IPS DF 19.7 (cell line): ENCODE results near the gene SNAI1.
A peak's percentile ranks its signal among the peaks of the same experiment; 100 is the strongest.
"Not testable (repeated sequence)": the region's sequence is repeated elsewhere in the genome, so short reads cannot be mapped to it uniquely, and the experiment has no call there.

ENCODE experiments used
- DNase-seq: peaks from one replicate; pipeline ENCODE4 v3.0.0-alpha.2; 2013; ENCODE audit warnings: low read depth, low spot score

SNAI1 gene

DNA sequence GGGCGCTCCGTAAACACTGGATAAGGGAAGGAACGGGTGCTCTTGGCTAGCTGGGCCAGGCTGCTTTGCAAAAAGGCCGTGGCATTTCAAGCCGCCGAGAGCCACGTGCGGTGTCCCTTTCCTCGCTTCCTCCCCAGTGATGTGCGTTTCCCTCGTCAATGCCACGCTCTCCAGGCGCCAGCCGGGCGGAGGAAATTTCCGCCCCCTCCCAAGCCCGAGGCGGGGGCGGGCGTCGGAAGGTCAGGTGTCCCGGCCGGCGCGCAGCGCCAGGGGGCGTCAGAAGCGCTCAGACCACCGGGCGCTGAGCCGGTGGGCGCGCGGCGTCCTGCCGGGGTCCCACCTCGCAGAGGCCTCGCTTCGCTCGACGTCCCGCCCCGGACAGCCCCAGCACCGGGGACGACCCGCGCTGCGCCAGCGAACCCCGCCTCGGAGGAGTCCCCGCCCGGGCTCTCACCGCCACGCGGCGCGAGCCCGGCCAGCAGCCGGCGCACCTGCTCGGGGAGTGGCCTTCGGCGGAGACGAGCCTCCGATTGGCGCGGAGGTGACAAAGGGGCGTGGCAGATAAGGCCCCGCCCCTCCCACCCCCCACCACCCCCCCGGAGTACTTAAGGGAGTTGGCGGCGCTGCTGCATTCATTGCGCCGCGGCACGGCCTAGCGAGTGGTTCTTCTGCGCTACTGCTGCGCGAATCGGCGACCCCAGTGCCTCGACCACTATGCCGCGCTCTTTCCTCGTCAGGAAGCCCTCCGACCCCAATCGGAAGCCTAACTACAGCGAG, at the start of gene SNAI1:
Gene SNAI1, plus strand, starts transcription at position 635 of the 777 bp plus-strand sequence. Its CDS starts 80 bp downstream, at position 715.
- DNase-seq = no peak

DNA sequence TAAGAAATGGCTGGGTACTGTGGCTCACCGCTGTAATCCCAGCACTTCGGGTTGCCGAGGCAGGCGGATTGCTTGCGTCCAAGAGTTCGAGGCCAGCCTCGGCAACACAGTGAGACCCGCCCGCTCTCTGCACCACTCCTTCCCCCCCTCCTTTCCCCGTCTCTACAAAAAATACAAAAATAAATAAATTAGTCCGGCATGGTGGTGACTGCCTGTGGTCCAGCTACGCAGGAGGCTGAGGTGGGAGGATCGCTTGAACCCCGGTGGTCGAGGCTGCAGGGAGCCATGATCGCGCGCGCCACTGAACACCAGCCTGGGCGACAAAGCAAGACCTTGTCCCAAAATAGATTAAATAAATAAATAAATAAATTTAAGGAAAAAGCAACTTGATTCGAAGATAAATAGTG, 47.0 kb upstream of the SNAI1 start:
- no peak for DNase-seq

DNA sequence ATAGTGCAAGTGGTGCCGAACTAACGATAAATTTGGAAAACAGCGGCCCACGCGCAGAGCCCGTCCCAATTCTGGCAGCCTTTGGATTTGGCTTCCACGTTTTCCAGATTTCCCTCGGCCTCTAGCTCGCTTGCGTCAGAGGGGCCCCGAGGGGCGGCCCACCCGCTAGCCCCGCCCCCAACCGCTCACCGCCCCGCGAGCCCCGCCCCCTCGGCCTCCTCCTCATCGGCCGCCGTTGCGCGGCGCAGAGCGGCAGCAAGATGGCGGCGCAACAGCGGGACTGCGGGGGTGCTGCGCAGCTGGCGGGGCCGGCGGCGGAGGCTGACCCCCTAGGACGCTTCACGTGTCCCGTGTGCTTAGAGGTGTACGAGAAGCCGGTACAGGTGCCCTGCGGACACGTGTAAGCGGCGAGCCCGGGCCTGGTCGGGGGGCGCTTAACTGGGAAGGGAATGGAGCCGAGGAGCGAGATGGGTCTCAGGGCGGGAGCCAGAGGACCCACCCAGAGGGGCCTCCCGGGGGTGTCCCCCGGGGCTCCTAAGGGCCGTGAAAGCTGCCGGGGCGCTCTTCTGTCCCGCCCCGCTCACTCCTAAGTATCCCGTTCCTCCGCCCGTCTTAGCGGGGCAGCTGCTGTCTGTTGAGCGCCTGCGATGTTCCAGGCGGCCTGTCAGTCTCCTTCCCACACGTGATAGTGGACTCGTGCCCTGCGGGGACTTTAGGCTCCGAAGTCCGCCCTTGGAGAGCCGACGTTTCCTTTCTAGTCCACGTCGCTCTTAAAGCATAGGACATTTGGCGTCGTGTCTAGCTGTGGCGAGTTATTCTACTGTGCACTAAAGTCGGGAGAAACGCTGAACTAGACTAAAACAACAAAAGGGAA, 46.4 kb upstream of the SNAI1 start, which contains the start of gene RNF114:
Gene RNF114, plus strand, starts transcription at position 245 of the 874 bp plus-strand sequence. Its CDS starts 16 bp downstream, at position 261.
- peak; percentile 35 for DNase-seq

DNA sequence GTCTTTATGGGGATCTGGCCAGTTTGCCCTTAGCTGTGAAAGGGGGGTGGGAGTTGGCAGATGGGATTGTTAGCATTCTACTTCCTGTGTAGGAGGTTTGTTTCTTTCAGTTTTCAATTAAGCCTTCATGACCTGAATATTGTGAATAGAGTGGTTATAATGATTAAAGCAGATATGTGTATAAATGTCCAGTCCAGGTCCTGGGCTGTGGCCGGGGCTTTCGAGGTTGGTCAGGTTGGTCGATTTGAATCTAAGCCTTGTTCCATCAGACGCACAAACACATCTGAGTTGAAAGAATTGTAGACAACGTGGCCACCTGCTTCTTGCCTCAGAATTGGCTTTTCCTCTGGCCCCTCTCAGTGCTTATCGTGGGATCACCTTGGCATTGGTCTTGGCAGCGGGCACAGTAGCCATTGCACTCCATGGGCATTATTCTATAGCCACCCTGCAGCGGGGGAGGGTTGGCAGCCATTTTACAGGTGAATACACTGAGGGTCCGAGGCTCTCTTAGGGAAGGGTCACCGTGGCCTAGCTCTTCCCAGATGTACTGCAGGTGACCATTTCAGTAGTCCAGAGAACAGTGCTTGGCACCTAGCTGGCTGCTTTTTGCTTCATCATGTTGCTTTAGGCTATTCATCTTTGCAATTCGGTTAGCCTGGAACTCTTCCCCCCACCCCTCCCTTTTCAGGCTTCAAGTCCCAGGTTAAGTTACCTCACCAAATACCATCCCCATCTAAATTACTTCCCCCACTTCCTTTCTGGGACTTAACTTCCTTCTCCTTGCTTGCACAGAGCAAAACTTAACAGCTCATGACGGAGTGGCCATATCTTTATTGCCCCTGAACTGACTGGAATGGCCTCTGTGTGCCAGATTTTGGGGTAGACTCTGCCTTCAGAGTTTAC, 45.5 kb upstream of the SNAI1 start:
- no peak for DNase-seq

DNA sequence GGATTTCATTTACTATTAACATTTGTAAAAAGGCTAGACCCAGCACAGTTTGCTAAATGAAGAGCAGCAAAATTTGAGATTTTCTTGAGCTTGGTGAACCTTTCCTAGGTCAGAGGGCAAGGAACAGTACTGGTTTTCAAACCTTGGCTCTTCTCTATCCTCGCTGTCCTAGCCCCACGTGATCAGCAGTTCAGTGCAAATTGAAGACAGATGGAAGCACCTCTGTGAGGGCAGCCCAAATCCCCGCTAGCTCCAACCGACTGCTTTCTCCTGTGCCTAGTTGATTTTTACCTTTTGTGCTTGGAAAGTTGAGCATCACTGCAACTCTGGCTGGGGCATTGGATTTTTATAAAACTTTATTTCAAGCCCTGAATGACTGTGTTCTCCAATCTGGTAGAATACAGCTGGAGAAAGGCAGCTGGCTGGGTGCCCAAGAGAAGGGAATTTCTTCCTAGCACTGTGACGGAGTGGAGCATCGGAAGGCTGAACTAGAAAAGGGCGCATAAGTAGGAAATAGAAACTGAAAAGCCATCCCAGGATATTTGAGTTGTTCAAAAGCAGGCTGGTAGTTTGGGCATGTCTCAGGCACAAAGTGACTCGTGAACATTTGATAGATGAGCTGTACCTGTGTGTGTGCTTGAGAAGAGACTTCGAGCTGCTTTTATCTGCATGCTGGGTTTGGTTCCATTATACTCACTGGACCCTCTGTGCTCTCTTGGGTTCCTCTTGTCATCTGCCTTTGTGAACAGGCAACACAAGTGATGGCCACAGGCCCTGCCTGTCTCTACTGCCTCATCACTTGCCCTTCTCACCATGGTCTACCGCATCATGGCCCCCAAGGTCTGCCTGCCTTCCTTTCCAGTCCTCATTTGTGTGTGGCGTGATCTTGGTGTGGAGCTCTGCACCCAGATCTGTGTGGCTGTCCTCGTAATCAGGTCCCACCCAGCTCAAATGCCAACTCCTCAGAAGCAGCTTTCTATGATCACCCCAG, 44.3 kb upstream of the SNAI1 start:
- DNase-seq = no peak

DNA sequence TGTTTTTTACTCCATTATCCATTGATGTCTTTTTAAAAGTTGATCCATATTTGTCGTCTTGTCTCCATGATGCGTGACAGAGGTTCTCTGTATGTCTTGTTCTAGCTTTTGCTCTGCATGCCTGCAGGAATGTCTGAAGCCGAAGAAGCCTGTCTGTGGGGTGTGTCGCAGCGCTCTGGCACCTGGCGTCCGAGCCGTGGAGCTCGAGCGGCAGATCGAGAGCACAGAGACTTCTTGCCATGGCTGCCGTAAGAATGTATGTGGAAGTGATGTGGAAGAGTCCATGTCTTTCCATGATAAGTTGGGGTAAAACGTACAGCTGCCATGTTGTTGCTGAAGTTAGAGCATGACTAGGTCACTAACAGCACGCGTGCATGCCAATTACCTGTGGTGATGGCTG, 41.3 kb upstream of the SNAI1 start:
- no peak for DNase-seq

DNA sequence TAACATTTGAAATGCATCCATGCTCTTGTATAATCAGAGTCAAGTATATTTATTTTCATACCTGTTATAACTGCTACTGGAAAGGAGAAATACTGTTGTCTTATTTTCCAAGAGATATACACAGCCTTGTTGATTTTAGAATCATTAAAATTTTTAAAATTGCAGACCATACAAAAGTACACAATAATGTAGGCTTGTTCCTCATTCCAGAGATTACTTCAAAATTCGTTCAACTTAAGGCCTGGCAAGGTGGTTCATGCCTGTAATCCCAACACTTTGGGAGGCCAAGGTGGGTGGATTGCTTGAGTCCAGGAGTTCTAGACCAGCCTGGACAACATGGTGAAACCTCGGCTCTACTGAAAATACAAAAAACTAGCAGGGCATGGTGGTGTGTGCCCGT, 40.5 kb upstream of the SNAI1 start:
- DNase-seq = no peak

DNA sequence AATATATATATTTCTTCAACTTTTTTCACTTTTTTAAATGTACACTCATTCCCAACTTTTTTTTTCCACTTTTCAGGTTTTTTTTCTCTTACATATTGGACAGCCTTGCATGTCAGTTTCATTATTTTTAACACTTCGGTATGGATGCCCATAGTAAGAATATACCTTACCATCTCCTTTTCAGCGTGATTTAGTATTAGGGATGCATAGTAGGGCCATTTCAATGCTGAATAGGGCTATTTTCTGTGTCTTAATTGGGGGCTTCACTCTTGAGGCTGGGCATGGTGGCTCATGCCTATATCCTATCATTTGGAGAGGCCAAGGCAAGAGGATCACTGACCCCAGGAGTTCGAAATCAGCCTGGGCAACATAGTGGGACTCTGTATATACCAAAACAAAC, 39.8 kb upstream of the SNAI1 start:
- no peak for DNase-seq

DNA sequence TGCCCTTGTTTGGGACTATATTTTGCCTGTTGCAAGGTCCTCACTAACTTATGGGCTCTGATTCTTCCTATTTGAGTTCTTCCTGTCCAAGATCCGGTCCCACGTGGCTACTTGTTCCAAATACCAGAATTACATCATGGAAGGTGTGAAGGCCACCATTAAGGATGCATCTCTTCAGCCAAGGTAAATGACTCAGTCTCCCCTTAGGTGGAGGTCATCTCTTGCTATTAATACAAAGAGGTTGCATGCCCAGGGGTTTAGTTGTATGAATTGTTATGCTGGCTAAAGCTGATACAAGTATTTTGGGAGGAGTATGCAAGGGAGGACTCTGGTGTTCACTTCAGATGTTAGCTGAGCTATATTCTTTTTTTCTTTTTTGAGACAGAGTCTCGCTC, 37.5 kb upstream of the SNAI1 start:
- no peak for DNase-seq

DNA sequence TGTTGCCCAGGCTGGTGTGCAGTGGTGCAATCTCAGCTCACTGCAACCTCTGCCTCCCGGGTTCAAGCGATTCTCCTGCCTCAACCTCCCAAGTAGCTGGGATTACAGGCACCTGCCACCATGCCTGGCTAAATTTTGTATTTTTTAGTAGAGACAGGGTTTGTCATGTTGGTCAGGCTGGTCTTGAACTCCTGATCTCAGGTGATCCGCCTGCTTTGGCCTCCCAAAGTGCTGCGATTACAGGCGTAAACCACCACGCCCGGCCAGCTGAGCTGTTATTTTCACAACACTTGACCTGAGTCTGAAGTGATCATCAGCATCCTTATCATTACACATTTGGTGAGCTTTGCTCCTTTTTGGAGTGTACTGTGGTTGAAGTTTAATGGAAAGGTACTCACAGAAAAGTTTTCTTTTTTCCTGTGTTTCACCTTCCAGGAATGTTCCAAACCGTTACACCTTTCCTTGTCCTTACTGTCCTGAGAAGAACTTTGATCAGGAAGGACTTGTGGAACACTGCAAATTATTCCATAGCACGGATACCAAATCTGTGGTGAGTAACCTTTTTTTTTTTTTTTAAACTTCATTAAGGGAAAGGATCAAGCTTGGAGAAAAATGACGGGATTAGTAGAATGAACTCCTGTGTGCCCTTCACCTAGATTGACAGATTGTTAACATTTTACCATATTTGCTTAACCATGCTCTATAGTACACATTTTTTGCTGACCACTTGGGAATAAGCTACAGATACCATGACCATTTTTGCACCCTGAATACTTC, 36.9 kb upstream of the SNAI1 start:
- DNase-seq = no peak

DNA sequence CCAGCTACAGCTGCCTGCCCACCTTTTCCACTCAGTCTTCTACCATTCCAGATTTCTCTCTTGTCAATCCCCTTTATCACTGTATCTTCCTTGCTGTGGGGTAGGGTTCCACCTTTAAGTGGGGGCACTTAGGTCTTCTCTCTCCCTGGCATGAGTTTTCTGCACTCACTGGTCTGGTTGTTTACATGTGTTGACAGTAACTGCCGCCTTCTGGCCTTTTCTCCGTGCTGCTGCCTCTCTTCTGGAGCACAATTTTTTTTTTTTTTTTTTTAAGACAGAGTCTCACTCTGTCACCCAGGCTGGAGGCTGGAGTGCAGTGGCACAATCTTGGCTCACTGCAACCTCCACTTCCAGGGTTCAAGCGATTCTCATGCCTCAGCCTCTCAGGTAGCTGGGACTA, 34.6 kb upstream of the SNAI1 start:
- DNase-seq = no peak

DNA sequence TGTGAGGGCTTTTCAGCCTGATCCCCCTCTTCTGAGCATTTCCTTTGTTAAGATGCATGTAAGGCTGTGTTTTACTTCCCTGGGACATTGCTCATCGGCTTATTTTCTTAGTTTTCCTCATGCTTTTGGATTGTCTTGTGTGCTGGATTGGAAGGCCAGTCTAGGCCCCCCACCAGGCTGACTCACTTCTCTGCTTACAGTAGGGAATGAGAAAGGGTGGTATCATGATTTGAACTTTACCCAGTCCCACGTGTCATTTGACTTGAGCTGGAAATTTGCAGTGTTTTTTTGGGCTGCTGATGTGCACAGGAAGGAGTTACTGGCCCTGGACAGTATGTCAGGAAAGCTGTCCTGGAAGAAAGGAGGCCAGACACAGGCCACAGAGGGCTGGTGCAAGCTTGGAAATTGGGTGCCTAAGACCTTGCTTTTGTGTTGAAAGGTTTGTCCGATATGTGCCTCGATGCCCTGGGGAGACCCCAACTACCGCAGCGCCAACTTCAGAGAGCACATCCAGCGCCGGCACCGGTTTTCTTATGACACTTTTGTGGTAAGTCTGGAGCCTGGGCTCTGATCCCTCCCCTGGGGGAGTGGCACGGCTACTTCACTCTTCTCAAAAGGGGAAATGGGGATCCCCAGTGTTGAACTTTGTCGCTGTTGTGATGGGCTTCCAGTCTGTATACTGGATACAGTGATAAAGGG, 33.8 kb upstream of the SNAI1 start:
- no peak for DNase-seq

DNA sequence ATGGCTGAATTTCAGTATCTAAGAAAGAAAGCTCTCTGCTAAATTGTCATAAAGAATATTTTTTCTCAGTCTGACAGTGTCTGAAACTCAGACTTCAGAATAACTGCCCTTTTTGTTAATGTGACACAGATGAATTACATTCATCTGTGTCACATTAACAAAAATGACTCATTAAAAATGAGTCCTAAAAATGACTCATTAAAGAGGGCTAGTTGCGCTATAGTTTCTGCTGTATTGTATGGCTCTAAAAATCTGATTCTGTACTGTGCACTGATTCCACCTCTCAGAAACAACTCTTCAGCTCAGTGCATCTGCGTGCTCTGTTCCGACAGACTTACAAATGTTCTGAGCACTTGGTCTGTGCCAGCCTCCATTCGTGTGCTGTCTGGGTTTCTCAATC, 31.6 kb upstream of the SNAI1 start:
- no peak for DNase-seq

DNA sequence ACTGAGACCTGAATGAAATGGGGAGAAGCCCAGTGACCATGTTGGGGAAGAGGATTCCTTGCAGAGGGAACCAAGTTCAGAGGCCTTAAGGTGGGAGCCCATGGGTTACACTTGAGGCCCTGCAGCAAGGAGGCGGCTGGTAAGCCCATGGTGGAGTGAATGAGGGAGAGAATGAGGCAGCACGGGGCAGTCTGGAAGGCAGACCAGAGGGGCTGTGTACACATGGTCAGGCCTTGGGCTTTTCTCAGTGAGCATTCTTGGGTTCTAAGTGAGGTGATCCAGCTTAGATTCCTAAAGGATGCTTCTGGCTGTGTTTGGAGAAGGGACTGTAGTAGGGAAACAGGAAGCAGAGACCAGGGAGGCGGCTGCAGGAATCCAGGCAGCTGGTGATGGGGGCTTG, 27.6 kb upstream of the SNAI1 start:
- DNase-seq = no peak

DNA sequence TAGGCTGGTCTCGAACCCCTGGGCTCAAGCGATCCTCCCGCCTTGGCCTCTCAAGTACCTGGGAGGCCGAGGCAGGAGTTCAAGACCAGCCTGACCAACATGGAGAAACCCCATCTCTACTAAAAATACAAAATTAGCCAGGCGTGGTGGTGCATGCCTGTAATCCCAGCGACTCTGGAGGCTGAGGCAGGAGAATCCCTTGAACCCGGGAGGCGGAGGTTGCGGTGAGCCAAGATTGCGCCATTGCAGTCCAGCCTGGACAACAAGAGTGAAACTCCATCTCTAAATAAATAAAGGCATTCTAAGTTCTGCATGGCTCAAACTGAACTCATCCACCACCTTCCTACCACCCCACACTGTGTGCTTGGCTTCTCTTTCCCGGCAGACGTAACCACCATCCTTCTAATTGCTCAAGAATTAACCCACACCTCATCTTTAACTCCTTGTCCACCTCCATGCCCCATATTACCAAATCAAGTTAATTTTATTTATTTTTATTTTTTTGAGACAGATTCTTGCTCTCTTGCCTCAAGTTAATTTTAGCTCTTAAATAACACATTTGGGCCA, 26.9 kb upstream of the SNAI1 start:
- not testable (repeated sequence) for DNase-seq

DNA sequence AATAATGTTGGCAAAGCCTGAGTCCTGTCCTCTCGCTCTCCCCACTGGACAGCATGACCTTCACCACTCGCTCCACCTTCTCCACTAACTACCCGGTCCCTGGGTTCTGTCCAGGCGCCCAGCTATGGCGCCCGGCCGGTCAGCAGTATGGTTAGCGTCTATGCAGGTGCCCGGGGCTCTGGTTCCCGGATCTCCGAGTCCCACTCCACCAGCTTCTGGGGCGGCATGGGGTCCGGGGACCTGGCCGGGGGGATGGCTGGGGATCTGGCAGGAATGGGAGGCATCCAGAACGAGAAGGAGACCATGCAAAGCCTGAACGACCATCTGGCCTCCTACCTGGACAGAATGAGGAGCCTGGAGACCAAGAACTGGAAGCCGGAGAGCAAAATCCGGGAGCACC, 26.1 kb upstream of the SNAI1 start:
- no peak for DNase-seq

DNA sequence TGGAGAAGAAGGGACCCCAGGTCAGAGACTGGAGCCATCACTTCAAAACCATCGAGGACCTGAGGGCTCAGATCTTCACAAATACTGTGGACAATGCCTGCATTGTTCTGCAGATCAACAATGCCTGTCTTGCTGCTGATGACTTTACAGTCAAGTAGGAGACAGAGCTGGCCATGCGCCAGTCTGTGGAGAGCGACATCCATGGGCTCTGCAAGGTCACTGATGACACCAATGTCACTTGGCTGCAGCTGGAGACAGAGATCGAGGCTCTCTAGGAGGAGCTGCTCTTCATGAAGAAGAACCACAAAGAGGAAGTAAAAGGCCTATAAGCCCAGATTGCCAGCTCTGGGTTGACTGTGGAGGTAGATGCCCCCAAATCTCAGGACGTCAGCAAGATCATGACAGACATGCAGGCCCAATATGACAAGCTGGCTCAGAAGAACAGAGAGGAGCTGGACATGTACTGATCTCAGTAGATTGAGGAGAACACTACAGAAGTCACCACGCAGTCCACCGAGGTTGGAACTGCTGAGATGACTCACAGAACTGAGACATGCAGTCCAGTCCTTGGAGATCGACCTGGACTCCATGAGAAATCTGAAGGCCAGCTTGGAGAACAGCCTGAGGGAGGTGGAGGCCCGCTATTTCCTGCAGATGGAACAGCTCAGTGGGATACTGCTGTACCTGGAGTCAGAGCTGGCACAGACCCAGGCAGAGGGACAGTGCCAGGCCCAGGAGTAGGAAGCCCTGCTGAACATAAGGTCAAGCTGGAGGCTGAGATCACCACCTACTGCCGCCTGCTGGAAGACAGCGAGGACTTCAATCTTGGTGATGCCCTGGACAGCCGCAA, 25.5 kb upstream of the SNAI1 start:
- not testable (repeated sequence) for DNase-seq

DNA sequence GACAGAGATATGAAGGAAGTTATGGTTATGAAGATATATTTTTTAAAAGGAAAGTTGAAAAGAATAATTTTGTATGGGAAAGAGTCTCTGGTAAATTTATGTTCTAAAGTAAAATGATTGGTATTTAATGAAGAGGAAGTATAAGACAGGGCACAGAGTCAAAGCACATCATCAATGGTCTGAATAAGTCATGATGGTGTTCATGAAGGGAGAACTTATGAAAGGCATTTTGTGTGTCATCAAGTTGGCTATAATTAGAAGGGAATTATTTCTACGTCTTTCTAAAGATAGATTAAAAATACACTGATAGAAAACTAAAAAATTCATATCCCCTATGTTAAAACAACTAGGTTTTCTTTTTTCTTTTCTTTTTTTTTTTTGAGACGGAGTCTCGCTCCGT, 21.4 kb upstream of the SNAI1 start:
- no peak for DNase-seq
